HFF-Myc (cell line): ENCODE measurements around the gene EARS2.

ENCODE experiments used
- DNase-seq: peaks from one replicate; pipeline ENCODE4 v3.0.0-alpha.2; 2011; ENCODE audit warnings: low read depth; ENCODE audit errors: extremely low read depth
- H3K4me3 ChIP-seq: replicated peaks from 2 replicates; pipeline ENCODE4 v1.5.1; 2011; ENCODE audit warnings: low read depth, mild to moderate bottlenecking, control low read depth, low read length
- CTCF ChIP-seq: IDR thresholded peaks from 2 replicates; pipeline ENCODE4 v1.5.1; 2012; ENCODE audit warnings: mild to moderate bottlenecking, low read depth, low read length, control low read depth; ENCODE audit errors: missing control alignments

The EARS2 gene

GRCh38 chr16:23556881-23557778 lies at the start of gene EARS2, which contains the start of gene UBFD1:
EARS2 (minus strand) TSS chr16:23557350; CDS start chr16:23557343, 7 bp downstream.
UBFD1 (plus strand) TSS chr16:23557727; CDS start chr16:23557743, 16 bp downstream.
- peak within 1 kb of the TSS; percentile 73 for H3K4me3 ChIP-seq
- peak; percentile 91 for TF ChIP-seq CTCF
- DNase-seq = peak; percentile 93

- TF ChIP-seq CTCF = peak; percentile 23
- no peak overlapping the region for H3K4me3 ChIP-seq
- DNase-seq = no peak
Measured at GRCh38 chr16:23597003-23597756, 40.0 kb upstream of the EARS2 start.

- peak; percentile 99 for TF ChIP-seq CTCF
- DNase-seq = peak; percentile 30
- peak within 1 kb of the TSS; percentile 92 for H3K4me3 ChIP-seq
Measured at GRCh38 chr16:23595951-23596720, 39.0 kb upstream of the EARS2 start, which contains the start of gene NDUFAB1. NDUFAB1 (minus strand) TSS chr16:23596316; CDS start chr16:23596290, 26 bp downstream.

GRCh38 chr16:23595246-23595950 lies 38.2 kb upstream of the EARS2 start:
- peak overlapping the region; percentile 92 for H3K4me3 ChIP-seq
- TF ChIP-seq CTCF = no peak
- DNase-seq = no peak

GRCh38 chr16:23594186-23594585 lies 37.0 kb upstream of the EARS2 start:
- H3K4me3 ChIP-seq = no peak overlapping the region
- no peak for TF ChIP-seq CTCF
- DNase-seq = no peak

- no peak for TF ChIP-seq CTCF
- DNase-seq = no peak
- H3K4me3 ChIP-seq = no peak overlapping the region
Measured at GRCh38 chr16:23590181-23590580, 33.0 kb upstream of the EARS2 start.
